Muscle of arm (tissue), 12 donors: Measurements from ENCODE around the gene BCL2. TPM values are rescaled to one million over a fixed set of nuclear protein-coding genes. Genes with fewer than 3 reads are reported as not detected.

Source experiments
- DNase-seq: peaks from one replicate; pipeline ENCODE4 v3.0.0-alpha.2; 2013
- polyA plus RNA-seq, 12 donors: library from polyadenylated mRNA; unstranded; fragments of 120-200 nt; gene quantifications; one replicate each; pipeline ENCODE4 v1.2.1, GENCODE V29; 2013; ENCODE audit not compliant: insufficient read length in 12 of 12

Gene BCL2
- polyA plus RNA-seq, 12 donors, result 14.8 to 40.8 (median 19.9) TPM; not detected in 1

- no peak for DNase-seq
Measured at GRCh38 chr18:63160172-63160995, 159.2 kb downstream of the BCL2 start.

- DNase-seq, result no peak
Measured at GRCh38 chr18:63159590-63159989, 160.0 kb downstream of the BCL2 start.

- DNase-seq, result no peak
Measured at GRCh38 chr18:63158676-63159291, 160.8 kb downstream of the BCL2 start.

GRCh38 chr18:63158012-63158631 lies 161.4 kb downstream of the BCL2 start:
- DNase-seq, result no peak

GRCh38 chr18:63157293-63158011 lies 162.1 kb downstream of the BCL2 start:
- no peak for DNase-seq

- no peak for DNase-seq
Measured at GRCh38 chr18:63155910-63156773, 163.4 kb downstream of the BCL2 start.

- DNase-seq, result no peak
Measured at GRCh38 chr18:63155169-63155852, 164.3 kb downstream of the BCL2 start.

DNA sequence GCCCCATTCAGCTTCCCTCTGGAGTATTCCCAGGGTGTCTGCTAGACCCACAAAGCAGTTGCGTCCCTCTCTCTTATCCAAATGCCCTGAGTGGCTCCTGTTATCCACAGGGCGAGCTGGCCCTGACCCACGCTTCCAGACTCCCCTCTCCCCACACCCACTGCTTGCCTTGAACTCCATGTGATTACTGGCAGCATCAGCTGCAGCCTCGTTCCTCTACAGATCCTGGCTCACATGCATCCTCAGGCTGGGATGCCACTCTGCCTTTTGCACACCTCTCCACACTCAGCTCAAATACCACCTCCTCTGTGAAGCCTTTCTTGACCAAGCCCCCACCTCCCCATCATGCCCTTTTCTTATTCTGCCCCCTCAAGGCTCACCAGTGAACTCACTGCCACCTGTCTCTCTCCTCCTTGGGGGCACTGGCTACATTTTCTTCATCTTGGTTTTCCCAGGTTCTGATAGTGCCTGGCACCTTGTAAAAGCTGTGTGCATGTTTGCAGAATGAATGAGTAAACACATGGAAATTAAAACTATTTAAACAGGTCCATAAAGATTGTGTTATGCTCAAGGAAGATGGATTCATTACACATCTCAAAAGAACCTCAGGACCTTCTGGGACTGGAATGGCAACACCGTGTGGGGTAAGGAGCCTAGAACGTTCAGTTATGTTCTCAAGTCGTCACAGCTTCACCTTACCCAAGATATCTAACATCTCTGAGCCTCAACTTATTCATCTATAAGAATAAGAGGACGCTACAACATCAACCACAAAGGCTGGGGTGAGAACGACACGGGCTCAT lies 165.0 kb downstream of the BCL2 start:
- DNase-seq, result no peak

GRCh38 chr18:63152791-63153190 lies 166.8 kb downstream of the BCL2 start:
- DNase-seq, result no peak

DNA sequence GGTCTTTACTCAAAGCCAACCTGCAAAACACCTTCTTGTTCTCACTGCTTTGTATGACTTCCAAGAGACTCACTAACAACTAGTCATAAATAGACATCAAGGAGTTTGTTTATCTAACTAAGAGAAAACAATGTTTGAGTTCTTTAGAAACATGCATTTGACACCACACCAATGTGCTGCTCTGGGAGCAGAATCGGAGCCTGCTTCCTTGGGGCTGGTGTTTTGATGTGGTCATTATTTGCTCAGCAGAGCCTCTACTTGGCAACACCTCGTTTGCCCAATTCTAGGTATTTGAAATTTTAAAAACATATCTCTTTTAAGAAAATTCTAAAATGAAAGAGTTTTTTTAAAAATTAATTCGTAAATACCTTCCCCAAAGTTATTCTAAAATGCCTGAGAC lies 167.5 kb downstream of the BCL2 start:
- DNase-seq, result no peak

GRCh38 chr18:63151539-63151938 lies 168.0 kb downstream of the BCL2 start:
- DNase-seq, result no peak

GRCh38 chr18:63150942-63151421 lies 168.6 kb downstream of the BCL2 start:
- DNase-seq, result no peak

- DNase-seq, result no peak
Measured at GRCh38 chr18:63150326-63150725, 169.2 kb downstream of the BCL2 start.

DNA sequence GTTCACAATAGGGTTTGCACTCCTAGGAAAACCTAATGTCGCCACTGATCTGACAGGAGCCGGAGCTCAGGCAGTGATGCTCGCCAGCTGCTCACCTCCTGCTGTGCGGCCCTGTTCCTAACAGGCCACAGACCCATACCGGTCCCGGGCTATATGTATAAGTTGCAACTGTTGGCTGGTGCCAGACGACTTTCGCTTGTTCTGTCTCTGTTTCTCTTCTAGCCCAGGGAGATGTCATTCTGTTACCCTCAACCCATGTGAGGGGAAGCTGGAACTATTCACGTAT lies 170.3 kb downstream of the BCL2 start:
- DNase-seq, result no peak

GRCh38 chr18:63148449-63149301 lies 170.9 kb downstream of the BCL2 start:
- DNase-seq, result no peak

DNA sequence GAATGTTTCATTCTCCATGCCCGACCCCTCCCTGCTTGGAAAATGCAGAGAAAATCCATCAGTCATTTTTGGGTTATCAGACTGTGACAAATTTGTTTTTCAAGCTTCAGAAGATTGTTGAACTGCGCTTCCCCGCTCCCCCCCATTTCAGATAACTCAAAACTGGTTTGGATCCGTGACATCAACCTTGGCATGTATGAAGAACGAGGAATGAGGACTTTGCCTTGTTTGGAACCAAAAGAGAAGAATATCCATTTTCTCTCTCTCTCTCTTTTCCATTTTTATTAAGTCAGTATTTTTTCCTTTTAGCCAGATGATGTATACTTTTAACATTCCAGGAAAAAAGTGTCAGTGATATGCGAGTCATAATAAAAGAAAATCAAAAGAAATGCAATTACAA lies 171.6 kb downstream of the BCL2 start:
- DNase-seq, result no peak

DNA sequence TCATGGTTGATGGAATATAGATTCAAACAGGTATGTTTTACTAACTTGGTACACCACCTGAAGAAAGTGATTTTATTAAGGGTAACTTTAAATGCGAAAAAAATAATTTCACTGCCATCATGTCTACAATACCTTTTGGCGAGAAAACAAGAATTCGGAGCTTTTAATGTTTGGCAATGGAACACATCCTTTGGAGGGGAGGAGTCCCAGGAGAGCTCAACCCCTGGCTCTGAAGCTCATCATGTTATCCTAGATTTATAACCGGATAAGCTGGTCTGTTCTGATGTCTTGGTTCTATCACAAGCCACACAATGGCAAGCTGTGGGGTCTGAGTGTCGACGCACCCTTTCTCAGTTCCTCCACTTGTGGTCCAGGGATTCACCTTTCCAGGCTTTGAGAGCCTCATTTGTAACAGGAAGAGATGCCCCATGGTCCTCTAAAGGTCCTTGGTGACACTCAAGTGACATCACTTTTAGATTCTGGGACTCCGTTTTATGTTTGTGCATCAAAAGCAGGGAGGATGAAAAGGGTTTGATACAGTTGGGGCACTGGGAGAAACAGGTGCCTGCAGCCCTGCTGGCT lies 172.7 kb downstream of the BCL2 start:
- DNase-seq, result no peak

GRCh38 chr18:63145851-63146555 lies 173.6 kb downstream of the BCL2 start:
- peak; percentile 83 for DNase-seq
